AG09309 (cell line): Measurements from ENCODE around the gene LAMA2.

ENCODE experiments used
- DNase-seq: peaks from one replicate; pipeline ENCODE4 v3.0.0-alpha.2; 2010; ENCODE audit warnings: low read depth
- H3K4me3 ChIP-seq: 2 replicates; pipeline ENCODE4 v1.5.1; 2011; ENCODE audit warnings: mild to moderate bottlenecking, low read depth, low read length, moderate library complexity; ENCODE audit not compliant: control insufficient read depth
- CTCF ChIP-seq: IDR thresholded peaks from 2 replicates; pipeline ENCODE4 v1.5.1; 2011; ENCODE audit warnings: mild to moderate bottlenecking, low read depth, low read length, inconsistent platforms; ENCODE audit not compliant: insufficient read depth, control insufficient read depth; ENCODE audit errors: missing control alignments

LAMA2 gene

GRCh38 chr6:129510950-129511349 is 628.0 kb downstream of the LAMA2 start:
- no peak for DNase-seq

DNA sequence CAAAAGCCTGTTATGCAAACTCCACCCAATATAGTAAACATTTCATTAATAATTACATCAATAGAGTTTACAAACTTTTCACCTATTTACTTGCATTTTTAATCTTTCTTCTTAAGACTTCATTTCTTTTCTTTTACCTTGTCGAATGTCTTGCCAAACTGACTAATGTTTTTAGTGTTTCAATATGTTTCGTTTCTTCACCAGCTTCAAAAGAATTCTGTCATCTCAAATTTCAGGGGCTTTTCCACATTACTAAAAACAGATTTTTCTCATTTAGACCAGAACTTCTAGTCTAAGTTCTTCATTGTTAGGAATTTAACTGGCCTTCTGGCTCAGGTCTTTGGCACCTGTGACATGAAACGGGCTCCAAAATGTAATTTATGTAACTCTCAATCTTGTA is 630.5 kb downstream of the LAMA2 start:
- DNase-seq, result no peak
- TF ChIP-seq CTCF, result no peak
- H3K4me3 ChIP-seq, result no peak overlapping the region

More at GRCh38 chr6:129510950-129511349, 628.0 kb downstream of the LAMA2 start:
- no peak for TF ChIP-seq CTCF
- H3K4me3 ChIP-seq, result no peak overlapping the region

DNA sequence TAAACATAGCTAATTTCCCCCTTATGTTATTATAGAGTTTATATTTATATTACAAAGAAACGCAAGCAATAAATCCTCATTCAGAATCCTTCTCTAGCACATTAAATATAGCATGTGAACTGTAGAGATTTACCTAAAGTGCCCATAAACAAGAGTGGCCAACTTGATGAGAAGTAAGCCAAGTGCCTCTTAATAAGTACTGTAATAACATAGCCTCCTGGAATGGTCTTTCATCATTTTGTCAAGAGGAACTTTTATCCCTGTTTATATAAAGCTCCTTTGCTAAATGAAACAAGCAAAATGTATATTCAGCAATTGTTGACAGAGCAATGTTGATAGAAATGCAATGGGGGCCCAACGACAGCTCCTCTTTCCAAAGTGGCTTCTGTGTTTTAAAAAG is 632.1 kb downstream of the LAMA2 start:
- no peak for TF ChIP-seq CTCF
- no peak for DNase-seq
- H3K4me3 ChIP-seq, result no peak overlapping the region

- H3K4me3 ChIP-seq, result no peak overlapping the region
- DNase-seq, result no peak
- no peak for TF ChIP-seq CTCF
Observed at GRCh38 chr6:129516005-129516404, 633.1 kb downstream of the LAMA2 start.

DNA sequence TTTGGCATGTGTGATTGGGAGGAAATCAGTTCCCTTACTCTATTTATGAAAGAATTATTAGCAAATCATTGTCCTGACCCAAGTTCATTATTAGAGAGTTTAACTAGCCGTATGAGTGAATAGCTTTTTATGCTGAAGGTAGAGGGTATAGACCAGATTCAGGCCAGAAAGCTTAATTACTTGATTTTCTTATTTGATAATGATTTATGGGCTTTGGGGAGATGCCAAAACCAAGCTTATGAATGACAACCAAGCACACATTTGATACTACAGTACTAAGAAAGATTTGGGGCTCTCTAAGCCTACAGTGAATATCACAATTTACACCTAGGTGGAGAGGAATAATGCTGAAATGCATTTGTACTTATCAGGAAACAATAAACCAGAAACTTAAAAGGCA is 633.8 kb downstream of the LAMA2 start:
- DNase-seq, result no peak
- no peak overlapping the region for H3K4me3 ChIP-seq
- no peak for TF ChIP-seq CTCF

- TF ChIP-seq CTCF, result no peak
- no peak for DNase-seq
- no peak overlapping the region for H3K4me3 ChIP-seq
Observed at GRCh38 chr6:129517288-129517687, 634.4 kb downstream of the LAMA2 start.

DNA sequence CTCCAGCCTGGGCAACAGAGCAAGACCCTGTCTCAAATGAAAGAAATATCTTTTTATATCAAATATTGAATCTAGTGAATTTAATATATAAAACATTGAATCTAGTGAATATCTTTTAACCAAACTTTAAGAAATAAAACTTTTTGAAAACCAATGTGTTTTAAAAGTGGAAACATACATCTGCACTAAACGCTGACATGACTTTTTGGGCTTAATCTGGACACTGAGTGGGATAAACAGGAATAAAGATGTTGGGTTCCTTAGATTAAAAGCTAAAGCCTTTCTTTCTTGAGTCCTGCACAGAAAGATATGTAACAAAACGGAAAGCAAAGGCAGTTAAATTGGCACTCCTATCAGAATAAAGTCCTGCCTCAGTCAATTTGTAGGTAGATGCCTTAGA is 636.8 kb downstream of the LAMA2 start:
- no peak overlapping the region for H3K4me3 ChIP-seq
- no peak for DNase-seq
- TF ChIP-seq CTCF, result no peak
